ENCODE measurements around the gene AXL.
"Not testable (repeated sequence)": the region's sequence is repeated elsewhere in the genome, so short reads cannot be mapped to it uniquely, and the experiment has no call there.

Gene AXL

DNA sequence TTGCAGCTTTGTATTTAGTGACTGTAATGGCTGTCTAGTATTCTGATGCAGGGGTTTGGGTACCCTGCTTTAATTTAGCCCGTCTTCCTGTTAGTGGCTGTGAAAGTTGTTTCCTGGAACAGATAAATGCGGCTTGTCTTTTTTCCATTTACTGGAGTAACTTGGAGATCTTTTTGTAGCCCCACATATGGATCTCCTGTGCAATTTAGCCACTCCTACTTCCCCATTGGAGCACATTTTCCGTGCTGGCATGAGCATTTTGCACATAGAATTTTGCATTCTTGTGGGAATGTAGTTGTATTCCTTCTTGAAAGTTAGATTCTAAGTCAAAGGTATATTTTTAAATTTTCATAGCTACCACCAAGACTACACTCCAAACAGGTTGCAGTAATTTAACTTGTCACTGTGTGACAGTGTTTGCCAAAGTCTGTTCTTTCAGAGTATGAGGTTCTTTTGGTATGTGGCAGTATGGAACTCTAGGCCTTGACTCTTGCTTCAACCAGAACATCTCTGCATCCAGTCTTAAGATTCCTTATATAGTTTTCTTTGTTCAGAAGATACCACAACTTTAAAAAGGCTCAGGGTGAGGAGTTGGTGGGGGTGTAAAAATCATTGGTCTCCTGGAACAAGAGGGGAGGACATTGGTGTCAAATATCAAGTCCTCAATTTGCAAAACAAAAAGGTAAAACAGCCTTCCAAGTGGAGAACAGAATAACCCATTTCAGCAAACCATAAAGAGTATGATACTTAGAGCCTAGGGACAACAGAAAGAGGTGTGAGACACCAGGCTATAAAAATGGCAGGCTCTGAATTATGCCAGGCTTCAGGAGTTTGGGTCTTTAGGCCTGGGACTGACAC lies 69.9 kb downstream of the AXL start:
- ATAC-seq: no peak

DNA sequence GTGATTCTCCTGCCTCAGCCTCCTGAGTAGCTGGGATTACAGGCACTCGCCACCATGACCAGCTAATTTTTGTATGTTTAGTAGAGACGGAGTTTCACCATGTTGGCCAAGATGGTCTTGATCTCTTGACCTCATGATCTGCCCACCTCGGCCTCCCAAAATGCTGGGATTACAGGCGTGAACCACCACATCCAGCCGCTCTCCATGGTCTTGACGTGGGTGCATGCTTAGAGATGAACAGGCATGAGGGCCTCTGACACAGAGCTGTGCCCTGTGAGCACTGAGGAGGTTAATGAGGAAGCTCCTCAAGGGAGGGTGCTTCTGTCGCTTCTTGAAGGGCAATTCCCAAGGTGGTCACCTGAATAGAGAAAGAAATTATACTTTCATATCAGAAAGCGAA lies 70.8 kb downstream of the AXL start:
- not testable (repeated sequence) for ATAC-seq

DNA sequence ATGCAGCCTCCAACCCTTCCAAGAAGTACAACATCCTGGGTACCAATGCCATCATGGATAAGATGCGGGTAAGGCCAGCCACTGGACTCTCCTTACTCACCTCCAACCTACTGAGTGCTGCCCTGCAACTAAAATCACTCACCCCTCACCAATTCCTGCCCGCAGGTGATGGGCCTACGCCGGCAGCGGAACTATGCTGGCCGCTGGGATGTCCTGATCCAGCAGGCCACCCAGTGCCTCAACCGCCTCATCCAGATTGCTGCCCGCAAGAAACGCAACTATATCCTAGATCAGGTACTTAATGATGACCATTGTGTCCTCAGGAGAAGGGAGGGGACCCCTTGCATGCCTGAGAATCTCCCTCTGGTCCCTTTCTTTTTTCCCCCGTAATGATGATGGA lies 75.4 kb downstream of the AXL start:
- ATAC-seq: no peak

DNA sequence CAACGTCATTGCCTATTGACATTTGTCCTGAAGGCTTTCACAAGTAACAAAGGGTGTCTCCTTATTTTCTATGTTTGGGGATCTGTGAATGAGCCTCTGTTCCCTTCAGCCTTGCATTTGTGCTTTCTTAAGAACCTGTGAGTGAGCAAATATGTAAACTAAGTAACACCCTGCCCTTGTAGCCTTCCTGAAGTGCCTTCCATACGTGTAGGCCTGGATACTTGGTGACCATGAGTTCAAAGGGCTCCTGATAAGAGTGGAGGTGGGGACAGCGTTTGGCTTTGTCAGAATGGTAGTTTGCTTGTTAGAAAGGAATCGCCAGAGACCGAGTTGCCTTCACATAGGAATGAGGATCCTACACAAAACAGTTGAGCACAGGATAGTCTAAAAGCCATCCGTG lies 76.5 kb downstream of the AXL start:
- no peak for ATAC-seq

DNA sequence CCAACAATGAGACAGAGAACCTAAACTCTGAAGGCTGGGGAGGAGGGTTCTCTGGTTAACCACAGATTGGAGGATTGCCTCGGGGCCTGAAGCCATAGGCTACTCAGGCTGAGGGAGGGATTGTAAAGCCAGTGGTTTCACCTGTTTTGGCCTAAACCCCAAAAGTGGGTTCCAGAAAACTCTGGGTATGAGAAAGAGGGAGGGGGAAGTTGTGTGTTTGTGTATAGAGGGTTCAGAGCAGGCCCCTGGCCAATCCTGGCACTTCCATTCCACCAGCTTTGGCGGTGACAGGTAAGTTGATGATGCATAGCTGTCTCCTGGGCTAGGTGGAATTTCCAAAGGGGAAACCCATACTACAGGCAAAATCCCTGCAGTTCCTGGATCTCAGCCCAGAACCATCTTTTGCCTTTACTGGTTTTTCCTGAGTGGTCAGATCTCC lies 77.4 kb downstream of the AXL start:
- no peak for ATAC-seq

DNA sequence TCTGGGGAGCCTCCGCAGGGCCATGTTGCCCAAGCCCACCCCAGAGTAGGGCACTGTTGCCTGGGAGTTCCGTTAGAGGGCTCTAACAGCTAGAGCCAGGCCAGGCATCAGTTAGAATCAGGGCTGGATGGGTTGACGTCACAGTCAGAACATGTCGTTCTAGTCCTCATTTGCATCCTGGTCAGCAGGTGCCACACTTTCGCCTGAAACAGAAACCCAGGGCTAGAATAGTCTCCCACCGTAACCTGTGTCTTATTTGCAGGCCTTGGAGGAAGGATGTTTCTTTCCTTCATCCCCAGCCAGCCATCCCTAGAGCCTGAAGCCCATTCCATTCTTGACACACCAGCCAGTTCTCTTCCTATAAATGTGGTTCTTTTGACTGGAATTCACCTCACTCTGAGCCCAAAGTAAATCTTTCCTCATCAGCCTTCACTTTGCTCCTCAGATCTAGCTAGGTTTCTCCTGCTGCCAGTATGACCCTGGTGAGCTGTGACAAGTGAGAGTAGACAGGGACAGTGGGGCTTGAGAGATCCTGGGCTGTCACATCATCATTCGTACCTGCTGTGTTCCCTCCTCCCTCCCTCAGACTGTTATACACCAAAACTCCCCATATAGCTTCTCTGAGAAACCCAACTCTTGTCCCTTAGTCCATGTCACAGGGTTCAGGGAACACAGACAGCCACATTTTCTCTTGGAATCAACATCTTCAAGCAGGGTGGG lies 78.8 kb downstream of the AXL start:
- peak in 1 of 2 donors; percentile 16 for ATAC-seq

DNA sequence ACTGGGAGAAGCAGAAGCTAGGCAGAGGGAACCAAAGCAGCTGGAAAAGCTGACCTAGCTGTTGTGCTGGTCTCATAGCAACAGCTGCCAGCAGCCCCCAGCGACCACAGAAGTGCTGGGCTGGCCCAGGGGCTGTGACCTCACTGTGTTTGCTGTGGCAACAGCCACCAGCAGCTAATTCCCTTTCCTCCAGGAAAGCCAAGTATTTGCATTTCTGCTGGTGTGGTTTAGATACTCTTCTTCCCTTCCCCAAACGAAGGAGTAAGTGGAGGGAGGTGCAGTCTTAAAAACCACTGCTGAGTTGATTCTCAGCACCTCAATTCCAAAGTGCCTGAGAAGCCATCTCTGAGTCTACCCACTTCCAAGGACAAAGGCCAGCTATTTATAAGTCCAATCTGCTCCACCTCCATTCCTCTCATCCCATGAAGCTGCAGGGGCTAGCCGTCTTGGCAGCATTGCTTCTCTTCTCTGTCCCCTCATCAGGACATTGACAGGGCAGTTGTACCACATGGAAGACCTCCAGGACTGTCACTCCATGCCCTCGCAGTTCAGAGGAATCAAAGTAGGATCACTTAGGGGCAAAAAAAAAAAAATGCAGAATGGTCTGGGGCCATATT lies 79.4 kb downstream of the AXL start:
- peak; percentile 10 to 14 for ATAC-seq

DNA sequence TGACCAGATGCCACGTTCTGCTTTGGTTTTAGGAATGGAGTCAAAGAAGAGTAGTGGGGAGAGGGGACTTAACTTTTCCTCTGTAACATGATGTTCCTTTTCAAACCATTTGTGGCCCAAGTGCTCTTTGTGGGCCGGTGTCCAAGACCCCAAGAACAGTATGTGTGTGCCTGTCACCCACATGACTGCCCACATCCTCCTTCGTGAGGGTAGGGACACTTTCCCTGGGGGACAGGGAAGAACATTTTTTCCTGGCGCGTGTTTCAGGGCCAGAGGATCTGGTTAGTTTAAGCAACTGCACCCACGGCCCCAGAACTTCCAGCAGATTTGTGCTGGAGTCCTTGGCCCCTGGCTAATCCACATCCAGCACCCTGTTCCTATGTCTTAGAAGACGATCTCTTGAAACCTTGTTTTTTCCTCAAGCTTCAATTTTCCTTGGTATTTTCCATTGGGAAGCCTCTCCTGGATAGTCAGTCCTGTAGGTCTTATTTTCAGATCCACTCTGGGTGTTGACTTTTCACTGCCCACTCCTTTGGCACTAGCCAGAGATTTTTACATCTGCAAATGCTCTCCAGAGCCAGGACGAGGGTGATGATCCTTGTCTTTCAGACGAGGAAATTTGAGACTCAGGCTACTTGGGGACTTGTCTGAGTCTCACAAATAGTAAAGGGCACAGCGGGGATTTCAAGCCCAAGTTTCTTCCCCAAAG lies 80.2 kb downstream of the AXL start:
- ATAC-seq: no peak

DNA sequence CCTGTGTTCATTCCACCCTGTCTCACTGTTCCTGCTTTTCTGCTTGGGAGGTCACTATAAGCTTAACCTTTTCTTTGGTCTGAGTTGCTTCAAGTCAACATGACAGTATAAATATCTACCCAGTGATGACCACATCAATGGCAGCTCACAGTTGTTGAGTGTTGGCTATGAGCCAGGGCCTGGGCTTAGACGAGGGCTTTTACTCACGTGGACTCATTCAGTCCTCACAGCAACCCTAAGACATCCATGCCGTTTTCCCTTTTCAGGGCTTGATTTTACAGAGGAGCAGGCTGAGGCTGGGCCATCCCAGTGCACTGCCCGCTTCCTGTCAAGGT lies 80.7 kb downstream of the AXL start:
- no peak for ATAC-seq

DNA sequence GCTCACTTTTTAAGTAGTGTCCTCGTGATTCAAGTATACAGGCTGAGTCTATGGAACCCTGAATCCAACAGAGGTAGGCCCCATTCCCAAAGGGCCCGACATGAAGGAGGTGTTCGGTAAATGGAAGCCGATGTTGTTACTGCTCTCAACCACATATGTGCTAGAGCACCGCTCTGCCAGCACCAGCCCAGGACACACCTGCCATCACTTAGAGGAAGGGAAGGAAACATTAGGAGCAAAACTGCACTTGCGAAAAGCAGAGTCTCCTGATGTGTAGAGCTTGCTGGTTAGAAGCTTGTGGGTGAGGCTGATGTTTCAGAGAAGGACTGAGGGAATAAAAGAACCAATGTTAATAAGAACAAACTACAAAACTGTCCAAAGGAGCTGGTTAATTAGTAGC lies 81.5 kb downstream of the AXL start:
- no peak for ATAC-seq

DNA sequence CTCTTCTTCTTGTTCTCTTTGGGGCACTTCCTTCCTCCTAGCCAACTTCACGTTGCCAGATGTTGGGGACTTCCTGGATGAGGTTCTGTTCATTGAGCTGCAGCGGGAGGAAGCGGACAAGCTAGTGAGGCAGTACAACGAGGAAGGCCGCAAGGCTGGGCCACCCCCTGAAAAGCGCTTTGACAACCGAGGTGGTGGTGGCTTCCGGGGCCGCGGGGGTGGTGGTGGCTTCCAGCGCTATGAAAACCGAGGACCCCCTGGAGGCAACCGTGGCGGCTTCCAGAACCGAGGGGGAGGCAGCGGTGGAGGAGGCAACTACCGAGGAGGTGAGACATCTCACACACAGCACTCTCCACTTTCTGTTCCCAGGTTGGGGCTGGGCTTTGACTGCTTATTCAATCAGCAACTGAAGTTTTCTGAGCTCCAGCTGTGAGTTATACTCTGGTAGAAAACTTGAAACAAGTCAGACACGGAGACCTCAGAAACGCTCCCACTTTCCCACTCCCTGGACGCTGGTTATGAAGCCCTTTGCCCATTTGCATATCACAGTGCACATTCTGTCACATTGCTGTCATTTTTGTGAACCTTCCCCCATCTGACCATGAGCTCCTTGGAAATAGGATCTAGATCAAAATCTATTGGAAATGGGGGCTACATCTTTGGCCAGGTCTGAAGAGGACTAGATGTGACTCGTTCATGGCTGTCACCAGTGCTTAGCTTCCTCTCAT lies 83.8 kb downstream of the AXL start:
- ATAC-seq: peak; percentile 68 to 71

DNA sequence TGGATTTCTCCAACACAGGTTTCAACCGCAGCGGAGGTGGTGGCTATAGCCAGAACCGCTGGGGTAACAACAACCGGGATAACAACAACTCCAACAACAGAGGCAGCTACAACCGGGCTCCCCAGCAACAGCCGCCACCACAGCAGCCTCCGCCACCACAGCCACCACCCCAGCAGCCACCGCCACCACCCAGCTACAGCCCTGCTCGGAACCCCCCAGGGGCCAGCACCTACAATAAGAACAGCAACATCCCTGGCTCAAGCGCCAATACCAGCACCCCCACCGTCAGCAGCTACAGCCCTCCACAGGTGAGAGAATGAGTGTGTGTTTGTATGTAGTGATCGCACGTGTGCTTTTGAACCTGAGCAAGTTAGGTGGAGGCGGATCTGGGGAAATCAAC lies 84.9 kb downstream of the AXL start:
- ATAC-seq: no peak

DNA sequence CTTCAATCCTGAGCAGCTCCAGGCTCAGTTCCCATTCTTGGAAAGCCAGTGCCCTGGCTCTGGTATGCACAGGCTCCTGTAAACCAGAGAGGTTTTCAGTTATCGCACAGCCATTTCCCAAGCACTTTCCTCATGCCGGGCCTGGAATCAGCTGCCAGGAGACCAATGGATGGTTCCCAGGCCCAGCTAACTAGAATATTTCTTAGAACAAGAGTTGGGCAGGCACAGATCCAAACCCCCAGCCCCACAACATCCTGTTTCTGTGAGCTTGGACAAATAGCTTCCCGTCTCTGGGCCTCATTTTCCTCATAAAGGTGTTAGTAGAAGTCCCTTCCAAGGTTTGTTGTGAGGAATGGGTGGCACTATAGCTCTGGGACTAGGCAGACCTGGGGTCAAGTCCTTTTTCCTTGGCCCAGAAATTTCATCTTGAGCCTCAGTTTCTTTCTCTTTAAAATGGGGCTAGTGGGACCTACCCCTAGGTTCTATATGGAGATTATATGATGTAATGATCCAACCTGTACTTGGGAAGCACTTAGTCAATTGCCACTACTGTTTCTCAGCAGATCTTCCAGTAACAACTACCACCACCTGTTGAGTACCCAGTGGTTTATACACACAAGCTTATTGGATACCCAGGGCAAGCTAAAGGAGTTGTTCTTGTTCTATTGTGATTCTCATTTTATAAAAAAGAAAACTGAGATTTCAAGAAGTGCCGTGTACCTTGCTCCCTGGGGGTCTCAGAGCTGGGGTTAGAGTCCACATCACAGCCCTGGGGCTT lies 85.9 kb downstream of the AXL start:
- no peak for ATAC-seq

DNA sequence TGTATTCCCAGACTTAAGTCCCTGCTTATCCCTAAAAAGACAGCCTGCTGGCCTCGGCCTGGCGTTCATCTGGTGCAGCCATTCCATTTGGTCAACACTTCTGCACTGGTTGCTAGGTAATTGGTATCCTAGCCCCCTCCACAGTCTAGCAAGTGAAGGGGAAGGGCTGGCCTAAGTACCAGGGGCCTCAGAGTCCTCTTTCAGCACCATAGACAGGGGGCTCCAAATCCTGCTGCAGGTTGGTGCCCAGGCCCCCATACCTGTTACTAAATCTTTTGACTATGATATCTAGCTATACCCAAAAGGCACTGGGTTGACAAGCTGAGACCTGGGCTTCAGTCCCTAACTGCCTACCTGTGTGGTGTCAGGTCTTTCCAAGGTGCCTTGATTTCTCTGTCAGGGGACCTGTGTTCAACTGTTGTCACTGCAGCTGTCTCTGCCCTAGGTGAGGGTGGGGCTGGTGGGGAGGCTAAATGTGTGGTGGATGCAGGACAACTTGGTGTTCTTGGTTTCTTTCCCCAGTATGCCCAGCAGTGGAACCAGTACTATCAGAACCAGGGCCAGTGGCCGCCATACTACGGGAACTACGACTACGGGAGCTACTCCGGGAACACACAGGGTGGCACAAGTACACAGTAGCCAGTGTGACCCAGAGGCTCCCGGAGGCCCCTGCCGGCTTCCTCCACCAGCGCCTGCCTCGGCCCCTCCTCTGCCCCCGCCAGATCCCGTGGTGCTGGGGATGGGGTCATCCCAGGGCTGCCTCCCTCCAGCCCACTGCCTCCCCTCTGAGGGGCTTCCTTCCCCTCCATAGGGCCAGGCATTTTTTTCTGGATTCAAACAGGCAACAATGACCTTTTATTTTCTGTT lies 87.1 kb downstream of the AXL start:
- no peak for ATAC-seq

DNA sequence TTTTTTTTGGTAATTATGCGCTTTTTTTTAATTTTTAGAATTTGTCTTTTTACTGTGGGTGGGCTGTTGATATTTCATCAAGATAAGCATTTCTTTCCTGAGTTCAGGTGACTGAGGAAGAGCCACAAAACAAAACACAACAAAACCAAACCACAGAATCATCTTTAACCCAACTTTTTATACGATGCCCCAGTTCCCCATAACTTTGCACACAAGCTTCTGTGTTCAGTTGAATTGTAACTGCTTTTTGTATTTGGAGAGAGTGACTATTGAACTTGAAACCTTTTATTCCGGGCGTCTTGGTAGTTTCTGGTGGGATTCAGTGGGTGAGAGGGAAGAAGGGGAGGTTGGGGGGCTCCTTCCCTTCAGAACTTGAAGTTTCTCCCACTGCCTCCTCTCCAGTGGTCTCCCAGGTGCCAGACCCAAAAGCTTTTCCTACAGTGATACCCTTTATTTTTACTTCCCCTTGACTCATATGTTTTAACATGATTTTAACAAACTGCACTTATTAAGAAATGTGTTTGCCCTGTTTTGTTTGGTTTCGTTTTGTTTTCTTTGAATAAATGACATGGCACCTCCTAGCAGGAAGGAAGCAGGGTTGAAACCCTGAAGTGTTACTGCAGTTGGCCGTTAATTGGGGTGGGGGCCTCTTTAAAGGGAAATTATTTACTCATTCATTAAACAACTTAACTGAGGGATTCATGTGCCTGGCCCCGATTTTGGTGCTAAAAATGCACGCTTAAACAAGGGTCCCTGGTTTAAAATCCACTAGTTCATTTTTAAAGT lies 88.3 kb downstream of the AXL start:
- ATAC-seq: no peak

DNA sequence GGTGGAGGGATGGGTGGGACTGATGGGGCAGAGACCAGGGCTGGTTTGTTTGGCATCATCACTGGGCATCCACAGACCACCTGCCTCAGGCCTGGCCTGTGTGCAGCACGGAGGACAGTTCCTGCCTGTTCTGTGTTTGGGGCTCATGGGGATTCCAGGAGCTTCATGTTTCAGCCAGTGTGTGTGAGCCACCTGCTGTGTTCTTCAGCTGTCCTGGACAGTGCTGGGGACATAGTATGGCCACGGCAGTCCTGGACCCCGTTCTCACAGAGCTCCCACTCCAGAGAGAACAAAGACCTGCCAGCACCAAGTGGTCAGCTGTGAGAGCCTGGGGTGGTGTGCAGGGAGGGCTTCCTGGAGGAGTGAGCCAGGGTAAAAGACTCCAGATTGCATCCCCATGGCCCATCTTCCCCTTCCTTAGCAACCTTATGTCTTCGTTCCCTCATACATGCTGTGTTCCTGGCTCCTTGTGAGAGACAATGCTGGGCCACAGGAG lies 89.0 kb downstream of the AXL start:
- ATAC-seq: peak; percentile 1 to 11

DNA sequence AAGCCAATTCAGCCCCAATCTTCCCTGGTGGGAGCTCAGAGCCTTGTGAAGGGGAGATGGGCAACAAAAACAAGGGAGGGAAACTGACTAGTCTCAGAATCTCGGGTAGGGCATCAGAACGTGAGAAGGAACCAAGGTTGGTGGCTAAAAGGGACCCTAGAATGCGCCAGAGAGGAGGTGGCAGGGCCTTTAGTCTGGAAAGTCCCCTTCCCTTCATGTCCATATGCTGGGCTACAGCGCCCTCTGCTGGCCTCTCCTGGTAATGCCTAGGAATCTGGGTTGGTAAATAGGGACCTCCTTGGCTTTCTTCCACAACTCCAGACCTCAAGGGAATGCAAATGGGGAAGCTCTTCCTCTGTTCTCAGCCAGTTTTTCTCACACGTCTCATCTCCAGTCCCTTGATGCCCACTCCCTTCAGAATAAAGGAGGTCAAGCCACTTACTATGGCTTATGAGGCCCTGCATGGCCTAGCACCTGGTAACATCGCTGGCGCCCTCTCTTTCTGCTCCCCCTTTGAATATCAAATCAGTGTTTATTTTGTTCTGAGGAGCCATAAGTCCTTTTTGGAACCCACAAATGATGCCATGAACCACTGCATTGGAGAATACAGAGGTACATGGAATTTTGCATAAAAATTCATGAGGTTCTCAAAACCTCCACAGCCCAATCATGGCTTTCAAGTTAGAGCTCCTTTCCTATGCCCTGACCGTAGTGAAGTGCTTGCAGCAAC lies 89.6 kb downstream of the AXL start:
- ATAC-seq: peak; percentile 56 to 58

DNA sequence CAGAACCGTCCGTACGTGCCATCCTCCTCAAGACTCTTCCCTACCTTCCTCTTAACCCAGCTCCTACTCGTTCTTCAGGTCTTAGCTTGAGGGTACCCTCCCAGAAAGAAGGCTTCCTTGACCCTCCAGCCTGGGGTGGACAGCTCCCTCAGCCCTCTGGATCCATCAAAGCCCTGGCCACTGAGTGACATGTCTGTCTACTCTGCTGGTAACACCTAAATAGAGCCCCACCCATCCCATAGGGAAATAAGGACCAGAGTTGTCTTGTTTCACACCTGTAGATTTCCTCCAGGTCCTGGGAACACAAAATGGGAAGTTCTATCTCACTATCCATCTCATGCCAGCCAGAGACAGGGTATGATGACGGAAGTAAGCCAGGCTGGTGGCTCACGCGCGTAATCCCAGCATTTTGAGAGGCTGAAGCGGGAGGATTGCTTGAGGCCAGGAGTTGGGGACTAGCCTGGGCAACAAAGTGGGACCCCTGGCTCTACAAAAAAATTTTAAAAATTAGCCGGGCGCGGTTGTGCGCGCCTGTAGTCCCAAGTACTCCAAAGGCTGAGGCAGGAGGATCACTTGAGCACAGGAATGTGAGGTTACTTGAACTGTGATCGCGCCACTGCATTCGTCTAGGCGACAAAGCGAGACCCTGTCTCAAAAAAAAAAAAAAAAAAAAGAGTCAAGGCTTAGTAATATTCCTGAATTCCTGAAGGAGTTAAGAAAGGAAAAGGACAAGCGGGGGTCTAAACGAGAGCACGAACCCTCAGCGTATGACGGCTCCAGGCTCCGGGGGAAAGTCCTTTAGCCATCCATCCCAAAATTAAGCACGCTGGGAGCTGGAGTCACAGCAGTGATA lies 90.4 kb downstream of the AXL start:
- no peak for ATAC-seq
